Stomach (tissue), 4 donors: ENCODE results near the gene SLC5A11.

Experiments used
- EP300 ChIP-seq: sonication (generic); formaldehyde crosslinking; IDR thresholded peaks from one replicate; pipeline ENCODE4 v1.6.1; 2017; ENCODE audit warnings: antibody characterized with exemption
- TF ChIP-seq, protein P1 (sequence below), 7 experiments: fragments of 450-650 bp in 4 of 7; fragments of 200-600 bp in 3 of 7; sonication (generic) in 3 of 7; IDR thresholded peaks; one replicate each; pipeline ENCODE4 v1.5.1; 2016 to 2019; ENCODE audit warnings: antibody characterized with exemption in 7 of 7, control low read depth in 2 of 7, mild to moderate bottlenecking in 1 of 7

- TF ChIP-seq, protein P1, sequence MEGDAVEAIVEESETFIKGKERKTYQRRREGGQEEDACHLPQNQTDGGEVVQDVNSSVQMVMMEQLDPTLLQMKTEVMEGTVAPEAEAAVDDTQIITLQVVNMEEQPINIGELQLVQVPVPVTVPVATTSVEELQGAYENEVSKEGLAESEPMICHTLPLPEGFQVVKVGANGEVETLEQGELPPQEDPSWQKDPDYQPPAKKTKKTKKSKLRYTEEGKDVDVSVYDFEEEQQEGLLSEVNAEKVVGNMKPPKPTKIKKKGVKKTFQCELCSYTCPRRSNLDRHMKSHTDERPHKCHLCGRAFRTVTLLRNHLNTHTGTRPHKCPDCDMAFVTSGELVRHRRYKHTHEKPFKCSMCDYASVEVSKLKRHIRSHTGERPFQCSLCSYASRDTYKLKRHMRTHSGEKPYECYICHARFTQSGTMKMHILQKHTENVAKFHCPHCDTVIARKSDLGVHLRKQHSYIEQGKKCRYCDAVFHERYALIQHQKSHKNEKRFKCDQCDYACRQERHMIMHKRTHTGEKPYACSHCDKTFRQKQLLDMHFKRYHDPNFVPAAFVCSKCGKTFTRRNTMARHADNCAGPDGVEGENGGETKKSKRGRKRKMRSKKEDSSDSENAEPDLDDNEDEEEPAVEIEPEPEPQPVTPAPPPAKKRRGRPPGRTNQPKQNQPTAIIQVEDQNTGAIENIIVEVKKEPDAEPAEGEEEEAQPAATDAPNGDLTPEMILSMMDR (IDR thresholded peaks at IDR 0.05): no peak
- no peak for TF ChIP-seq EP300
Measured at GRCh38 chr16:24929409-24929808, 83.6 kb downstream of the SLC5A11 start.
